SK-N-SH (cell line): ENCODE results near the gene VPS33A.

ENCODE experiments used
- CTCF ChIP-seq: fragments of 200-600 bp; sonication (generic); IDR thresholded peaks from 2 replicates; pipeline ENCODE4 v1.6.1; 2017; ENCODE audit warnings: antibody characterized with exemption, mild to moderate bottlenecking, moderate library complexity
- EP300 ChIP-seq, 2 experiments: IDR thresholded peaks; 2 replicates each; pipeline versions ENCODE4 v1.4.0 to v1.6.1; 2012; ENCODE audit warnings: borderline replicate concordance in 1 of 2, low read depth in 1 of 2, low read length in 1 of 2
- FOXM1 ChIP-seq: IDR thresholded peaks from 2 replicates; pipeline ENCODE4 v1.4.0; 2012; ENCODE audit warnings: low read depth, mild to moderate bottlenecking
- JUND ChIP-seq: IDR thresholded peaks from 2 replicates; pipeline ENCODE4 v1.4.0; 2012
- RCOR1 ChIP-seq: fragments of 150-350 bp; IDR thresholded peaks from 2 replicates; pipeline ENCODE4 v1.6.1; 2017; ENCODE audit warnings: antibody characterized with exemption, low read length
- SIN3A ChIP-seq: IDR thresholded peaks from 2 replicates; pipeline ENCODE4 v1.6.1; 2012; ENCODE audit warnings: low read depth, mild to moderate bottlenecking, low read length, moderate library complexity, borderline replicate concordance
- USF2 ChIP-seq: fragments of 150-350 bp; IDR thresholded peaks from 2 replicates; pipeline ENCODE4 v1.6.1; 2017; ENCODE audit warnings: antibody characterized with exemption, low read length, low read depth, borderline replicate concordance

- TF ChIP-seq RCOR1 (no peak), SIN3A (no peak), CTCF (no peak), JUND (no peak), USF2 (no peak), EP300 (IDR thresholded peaks at IDR 0.05; ENCODE audit: borderline replicate concordance in 1 of 2, low read depth in 1 of 2, low read length in 1 of 2) (no peak), FOXM1 (no peak)
These were observed 58.9 kb downstream of the VPS33A start for GRCh38 chr12:122207391-122207790.
